IPS DF 6.9 (cell line): ENCODE results near the gene SPATA2.

Experiments used
- DNase-seq: peaks from one replicate; pipeline ENCODE4 v3.0.0-alpha.2; 2013; ENCODE audit warnings: low read depth, low spot score
- H3K27ac ChIP-seq: one replicate; pipeline ENCODE4 v1.5.1; 2013; ENCODE audit warnings: low read length, control low read depth
- H3K27me3 ChIP-seq: 2 replicates; pipeline ENCODE4 v1.6.1; 2013; ENCODE audit warnings: mild to moderate bottlenecking, low read length; ENCODE audit not compliant: control insufficient read depth, insufficient read depth
- H3K36me3 ChIP-seq: 2 replicates; pipeline ENCODE4 v1.6.1; 2013; ENCODE audit warnings: low read length; ENCODE audit not compliant: control insufficient read depth, insufficient read depth
- H3K4me1 ChIP-seq: 2 replicates; pipeline ENCODE4 v1.6.1; 2013; ENCODE audit warnings: low read length; ENCODE audit not compliant: control insufficient read depth, insufficient read depth
- H3K4me3 ChIP-seq: 2 replicates; pipeline ENCODE4 v1.5.1; 2013; ENCODE audit warnings: mild to moderate bottlenecking, low read length
- H3K9me3 ChIP-seq: 2 replicates; pipeline ENCODE4 v1.6.1; 2013; ENCODE audit warnings: low read length, inconsistent platforms; ENCODE audit not compliant: control insufficient read depth, insufficient read depth
- WGBS: extraction: QIAGEN DNeasy Blood & Tissue Kit; methylation state at CpG from one replicate; pipeline ENCODE4 v1.1.7; 2013; ENCODE audit warnings: mixed read lengths, missing lambda C conversion rate; ENCODE audit not compliant: insufficient read length, insufficient coverage; 5-methylcytosine and 5-hydroxymethylcytosine counted together

The SPATA2 gene

GRCh38 chr20:49882171-49882970 lies 33.0 kb downstream of the SPATA2 start:
- Histone ChIP-seq H3K9me3 (no peaks in the 10 kb centered on the region), H3K27ac (no peak overlapping the region), H3K36me3 (no peaks in the 10 kb centered on the region; the same call in 1 of the 2 replicates), H3K4me3 (no peak overlapping the region), H3K4me1 (no peaks in the 10 kb centered on the region), H3K27me3 (no peaks in the 10 kb centered on the region)
- no CpG with 5 or more reads among the region's 29 CpGs for WGBS
- DNase-seq: no peak

GRCh38 chr20:49880724-49881445 lies 34.4 kb downstream of the SPATA2 start:
- DNase-seq: no peak
- no CpG with 5 or more reads among the region's 15 CpGs for WGBS
- H3K27ac ChIP-seq: no peak overlapping the region
- no peaks in the 10 kb centered on the region for H3K9me3 ChIP-seq
- H3K27me3 ChIP-seq: no peaks in the 10 kb centered on the region
- no peak overlapping the region for H3K4me3 ChIP-seq
- no peaks in the 10 kb centered on the region for H3K4me1 ChIP-seq
- H3K36me3 ChIP-seq: no peaks in the 10 kb centered on the region; the same call in 1 of the 2 replicates

GRCh38 chr20:49880177-49880576 lies 35.2 kb downstream of the SPATA2 start:
- DNase-seq: no peak
- Histone ChIP-seq H3K36me3 (no peaks in the 10 kb centered on the region; the same call in 1 of the 2 replicates), H3K4me1 (no peaks in the 10 kb centered on the region)

GRCh38 chr20:49878977-49879376 lies 36.4 kb downstream of the SPATA2 start:
- Histone ChIP-seq H3K36me3 (no peaks in the 10 kb centered on the region), H3K27me3 (no peaks in the 10 kb centered on the region), H3K9me3 (no peaks in the 10 kb centered on the region), H3K4me3 (no peak overlapping the region), H3K4me1 (no peaks in the 10 kb centered on the region), H3K27ac (no peak overlapping the region)
- WGBS: no CpG with 5 or more reads among the region's 1 CpG
- no peak for DNase-seq

More at GRCh38 chr20:49880177-49880576, 35.2 kb downstream of the SPATA2 start:
- Histone ChIP-seq H3K27ac (no peak overlapping the region), H3K4me3 (no peak overlapping the region), H3K9me3 (no peaks in the 10 kb centered on the region), H3K27me3 (no peaks in the 10 kb centered on the region)
- WGBS: no CpG with 5 or more reads among the region's 3 CpGs

- H3K36me3 ChIP-seq: no peaks in the 10 kb centered on the region
- DNase-seq: no peak
- no CpG with 5 or more reads among the region's 4 CpGs for WGBS
- no peaks in the 10 kb centered on the region for H3K4me1 ChIP-seq
- H3K9me3 ChIP-seq: no peaks in the 10 kb centered on the region
- no peak overlapping the region for H3K27ac ChIP-seq
- H3K27me3 ChIP-seq: no peaks in the 10 kb centered on the region
- H3K4me3 ChIP-seq: no peak overlapping the region
These were observed 37.9 kb downstream of the SPATA2 start for GRCh38 chr20:49877386-49877921.

- H3K27me3 ChIP-seq: no peaks in the 10 kb centered on the region
- H3K4me1 ChIP-seq: no peaks in the 10 kb centered on the region
- no peak overlapping the region for H3K27ac ChIP-seq
- no peak overlapping the region for H3K4me3 ChIP-seq
- WGBS: no CpG with 5 or more reads among the region's 6 CpGs
- no peaks in the 10 kb centered on the region for H3K9me3 ChIP-seq
- no peak for DNase-seq
- H3K36me3 ChIP-seq: no peaks in the 10 kb centered on the region
These were observed 40.6 kb downstream of the SPATA2 start for GRCh38 chr20:49874696-49875095.

- H3K4me1 ChIP-seq: 0 out of 2 replicates have a peak, but pooled peaks cover 2% of the 10 kb centered on the region
- H3K27me3 ChIP-seq: no peaks in the 10 kb centered on the region
- no peaks in the 10 kb centered on the region for H3K9me3 ChIP-seq
- H3K4me3 ChIP-seq: no peak overlapping the region
- H3K36me3 ChIP-seq: no peaks in the 10 kb centered on the region
- H3K27ac ChIP-seq: no peak overlapping the region
- DNase-seq: no peak
- no CpG with 5 or more reads among the region's 1 CpG for WGBS
These were observed 43.3 kb downstream of the SPATA2 start for GRCh38 chr20:49872056-49872455.

GRCh38 chr20:49871391-49871948 lies 43.9 kb downstream of the SPATA2 start:
- whole genome bisulfite sequencing: no CpG with 5 or more reads among the region's 6 CpGs
- no peaks in the 10 kb centered on the region for H3K36me3 ChIP-seq
- no peak overlapping the region for H3K4me3 ChIP-seq
- H3K4me1 ChIP-seq: 0 out of 2 replicates have a peak, but pooled peaks cover 2% of the 10 kb centered on the region
- DNase-seq: no peak
- no peak overlapping the region for H3K27ac ChIP-seq
- H3K27me3 ChIP-seq: no peaks in the 10 kb centered on the region
- no peaks in the 10 kb centered on the region for H3K9me3 ChIP-seq

- no peak overlapping the region for H3K4me3 ChIP-seq
- no peaks in the 10 kb centered on the region for H3K36me3 ChIP-seq
- no peaks in the 10 kb centered on the region for H3K9me3 ChIP-seq
- no CpG with 5 or more reads among the region's 5 CpGs for WGBS
- H3K27ac ChIP-seq: no peak overlapping the region
- H3K27me3 ChIP-seq: no peaks in the 10 kb centered on the region
- DNase-seq: no peak
- 0 out of 2 replicates have a peak, but pooled peaks cover 2% of the 10 kb centered on the region for H3K4me1 ChIP-seq
These were observed 45.1 kb downstream of the SPATA2 start for GRCh38 chr20:49870261-49870660.

- H3K9me3 ChIP-seq: no peaks in the 10 kb centered on the region
- H3K36me3 ChIP-seq: no peaks in the 10 kb centered on the region
- H3K27ac ChIP-seq: no peak overlapping the region
- H3K27me3 ChIP-seq: no peaks in the 10 kb centered on the region
- H3K4me1 ChIP-seq: 0 out of 2 replicates have a peak, but pooled peaks cover 2% of the 10 kb centered on the region
- WGBS: no CpG with 5 or more reads among the region's 5 CpGs
- no peak overlapping the region for H3K4me3 ChIP-seq
- no peak for DNase-seq
These were observed 46.4 kb downstream of the SPATA2 start for GRCh38 chr20:49868964-49869363.
